Measurements from ENCODE around the gene DCUN1D2. TPM values are rescaled to one million over a fixed set of nuclear protein-coding genes. Genes with fewer than 3 reads are reported as not detected.
A peak's percentile ranks its signal among the peaks of the same experiment; 100 is the strongest.

The DCUN1D2 gene
- total and polyA plus RNA-seq, 4 donors: 7.4 to 28.2 (median 16.6) TPM

GRCh38 chr13:113498905-113499304 lies 8.4 kb upstream of the DCUN1D2 start:
- Histone ChIP-seq H3K27ac (ENCODE audit: low read depth in 1 of 2, low read length in 2 of 2) (no peak overlapping the region), H3K36me3 (ENCODE audit: control insufficient read depth in 1 of 2, insufficient read depth in 2 of 2, low read length in 1 of 2) (peaks cover 3 to 6% of the 10 kb centered on the region in 2 donors), H3K9me3 (ENCODE audit: control insufficient read depth, low read length) (no peaks in the 10 kb centered on the region), H3K4me3 (ENCODE audit: low read length in 2 of 2) (no peak overlapping the region), H3K27me3 (ENCODE audit: control insufficient read depth in 1 of 2, insufficient read depth in 2 of 2, low read length in 1 of 2) (no peaks in the 10 kb centered on the region), H3K4me1 (ENCODE audit: control insufficient read depth in 1 of 2, insufficient read depth in 2 of 2, low read length in 2 of 2) (no peaks in the 10 kb centered on the region)
- intact Hi-C loops (cut with DNase I): no loop called here
- no peak for ATAC-seq (ENCODE audit: low FRiP score)
- 91 to 96% methylated on average over 6 of the region's 6 CpGs for WGBS, 2 donors
- DNase-seq: no peak

GRCh38 chr13:113497217-113497616 lies 6.7 kb upstream of the DCUN1D2 start:
- 77 to 84% methylated on average over 1 of the region's 1 CpG for WGBS, 2 donors
- peaks cover 3 to 6% of the 10 kb centered on the region in 2 donors for H3K36me3 ChIP-seq (ENCODE audit: control insufficient read depth in 1 of 2, insufficient read depth in 2 of 2, low read length in 1 of 2)
- DNase-seq (no peak), ATAC-seq (ENCODE audit: low FRiP score) (no peak)
- H3K27ac ChIP-seq (ENCODE audit: low read depth in 1 of 2, low read length in 2 of 2): no peak overlapping the region
- no peaks in the 10 kb centered on the region for H3K4me1 ChIP-seq (ENCODE audit: control insufficient read depth in 1 of 2, insufficient read depth in 2 of 2, low read length in 2 of 2)
- no peaks in the 10 kb centered on the region for H3K9me3 ChIP-seq (ENCODE audit: control insufficient read depth, low read length)
- intact Hi-C loops (cut with DNase I): no loop called here
- no peak overlapping the region for H3K4me3 ChIP-seq (ENCODE audit: low read length in 2 of 2)
- H3K27me3 ChIP-seq (ENCODE audit: control insufficient read depth in 1 of 2, insufficient read depth in 2 of 2, low read length in 1 of 2): no peaks in the 10 kb centered on the region

GRCh38 chr13:113495494-113496210 lies 5.1 kb upstream of the DCUN1D2 start:
- ATAC-seq (ENCODE audit: low FRiP score) (no peak), DNase-seq (no peak)
- no peaks in the 10 kb centered on the region for H3K9me3 ChIP-seq (ENCODE audit: control insufficient read depth, low read length)
- H3K4me3 ChIP-seq (ENCODE audit: low read length in 2 of 2): no peak overlapping the region
- peak overlapping the region in 1 of 2 donors; percentile 32 for H3K27ac ChIP-seq (ENCODE audit: low read depth in 1 of 2, low read length in 2 of 2)
- no peaks in the 10 kb centered on the region for H3K27me3 ChIP-seq (ENCODE audit: control insufficient read depth in 1 of 2, insufficient read depth in 2 of 2, low read length in 1 of 2)
- H3K36me3 ChIP-seq (ENCODE audit: control insufficient read depth in 1 of 2, insufficient read depth in 2 of 2, low read length in 1 of 2): peaks cover 3 to 6% of the 10 kb centered on the region in 2 donors
- 10 to 18% methylated on average over 26 of the region's 26 CpGs for WGBS, 2 donors
- intact Hi-C loops (cut with DNase I): no loop called here
- H3K4me1 ChIP-seq (ENCODE audit: control insufficient read depth in 1 of 2, insufficient read depth in 2 of 2, low read length in 2 of 2): no peaks in the 10 kb centered on the region

- intact Hi-C loops (cut with DNase I): loop anchor here in 1 of 2 donors (5.0 kb wide), 1 partner anchor 81 kb away; no protein-coding TSS in a partner anchor
- no peak for DNase-seq
- no peaks in the 10 kb centered on the region for H3K9me3 ChIP-seq (ENCODE audit: control insufficient read depth, low read length)
- H3K4me3 ChIP-seq (ENCODE audit: low read length in 2 of 2): peak overlapping the region in 1 of 2 donors; percentile 24
- no peak for ATAC-seq (ENCODE audit: low FRiP score)
- WGBS, 2 donors: 13 to 15% methylated on average over 5 of the region's 5 CpGs
- H3K4me1 ChIP-seq (ENCODE audit: control insufficient read depth in 1 of 2, insufficient read depth in 2 of 2, low read length in 2 of 2): no peaks in the 10 kb centered on the region
- H3K36me3 ChIP-seq (ENCODE audit: control insufficient read depth in 1 of 2, insufficient read depth in 2 of 2, low read length in 1 of 2): peaks cover 0 to 6% of the 10 kb centered on the region in 2 donors
- H3K27ac ChIP-seq (ENCODE audit: low read depth in 1 of 2, low read length in 2 of 2): peak overlapping the region; percentile 26 to 37
- no peaks in the 10 kb centered on the region for H3K27me3 ChIP-seq (ENCODE audit: control insufficient read depth in 1 of 2, insufficient read depth in 2 of 2, low read length in 1 of 2)
These were observed 2.9 kb upstream of the DCUN1D2 start for GRCh38 chr13:113493315-113493951.

- Histone ChIP-seq H3K36me3 (ENCODE audit: control insufficient read depth in 1 of 2, insufficient read depth in 2 of 2, low read length in 1 of 2) (peaks cover 0 to 2% of the 10 kb centered on the region in 2 donors), H3K4me1 (ENCODE audit: control insufficient read depth in 1 of 2, insufficient read depth in 2 of 2, low read length in 2 of 2) (no peaks in the 10 kb centered on the region), H3K27ac (ENCODE audit: low read depth in 1 of 2, low read length in 2 of 2) (no peak overlapping the region), H3K4me3 (ENCODE audit: low read length in 2 of 2) (peak overlapping the region; percentile 79 to 96), H3K27me3 (ENCODE audit: control insufficient read depth in 1 of 2, insufficient read depth in 2 of 2, low read length in 1 of 2) (no peaks in the 10 kb centered on the region), H3K9me3 (ENCODE audit: control insufficient read depth, low read length) (no peaks in the 10 kb centered on the region)
- no peak for ATAC-seq (ENCODE audit: low FRiP score)
- DNase-seq: no peak
- intact Hi-C loops (cut with DNase I): loop anchor here in 1 of 2 donors (5.0 kb wide), 1 partner anchor 80 kb away; no protein-coding TSS in a partner anchor
- 46 to 49% methylated on average over 9 of the region's 9 CpGs for whole genome bisulfite sequencing, 2 donors
These were observed 1.5 kb upstream of the DCUN1D2 start for GRCh38 chr13:113491982-113492381.

GRCh38 chr13:113491418-113491883 lies 940 bp upstream of the DCUN1D2 start:
- peak overlapping the region; percentile 79 to 96 for H3K4me3 ChIP-seq (ENCODE audit: low read length in 2 of 2)
- intact Hi-C loops (cut with DNase I): loop anchor here in 1 of 2 donors (5.0 kb wide), 1 partner anchor 79 kb away; no protein-coding TSS in a partner anchor
- DNase-seq (peak in 1 of 2 donors; percentile 69), ATAC-seq (ENCODE audit: low FRiP score) (peak; percentile 40)
- peak overlapping the region; percentile 44 to 85 for H3K27ac ChIP-seq (ENCODE audit: low read depth in 1 of 2, low read length in 2 of 2)
- H3K36me3 ChIP-seq (ENCODE audit: control insufficient read depth in 1 of 2, insufficient read depth in 2 of 2, low read length in 1 of 2): no peaks in the 10 kb centered on the region
- no peaks in the 10 kb centered on the region for H3K4me1 ChIP-seq (ENCODE audit: control insufficient read depth in 1 of 2, insufficient read depth in 2 of 2, low read length in 2 of 2)
- no peaks in the 10 kb centered on the region for H3K27me3 ChIP-seq (ENCODE audit: control insufficient read depth in 1 of 2, insufficient read depth in 2 of 2, low read length in 1 of 2)
- 1 to 2% methylated on average over 22 of the region's 22 CpGs for WGBS, 2 donors
- H3K9me3 ChIP-seq (ENCODE audit: control insufficient read depth, low read length): no peaks in the 10 kb centered on the region

- 2% methylated on average over 52 to 54 of the region's 54 CpGs for WGBS, 2 donors
- DNase-seq: no peak
These were observed 689 bp downstream of the DCUN1D2 start for GRCh38 chr13:113489549-113490495.

GRCh38 chr13:113489171-113489548 lies 1.4 kb downstream of the DCUN1D2 start:
- intact Hi-C loops (cut with DNase I): no loop called here
- H3K27ac ChIP-seq (ENCODE audit: low read depth in 1 of 2, low read length in 2 of 2): no peak overlapping the region
- no peaks in the 10 kb centered on the region for H3K27me3 ChIP-seq (ENCODE audit: control insufficient read depth in 1 of 2, insufficient read depth in 2 of 2, low read length in 1 of 2)
- H3K4me3 ChIP-seq (ENCODE audit: low read length in 2 of 2): no peak overlapping the region
- no peak for DNase-seq
- no peaks in the 10 kb centered on the region for H3K36me3 ChIP-seq (ENCODE audit: control insufficient read depth in 1 of 2, insufficient read depth in 2 of 2, low read length in 1 of 2)
- no peak for ATAC-seq (ENCODE audit: low FRiP score)
- no peaks in the 10 kb centered on the region for H3K9me3 ChIP-seq (ENCODE audit: control insufficient read depth, low read length)
- no peaks in the 10 kb centered on the region for H3K4me1 ChIP-seq (ENCODE audit: control insufficient read depth in 1 of 2, insufficient read depth in 2 of 2, low read length in 2 of 2)
- 53% methylated on average over 8 of the region's 8 CpGs for WGBS, 2 donors

More at GRCh38 chr13:113489549-113490495, 689 bp downstream of the DCUN1D2 start:
- intact Hi-C loops (cut with DNase I): loop anchor here in 1 of 2 donors (5.0 kb wide), 1 partner anchor 78 kb away; no protein-coding TSS in a partner anchor
- peak overlapping the region in 1 of 2 donors; percentile 28 for H3K27ac ChIP-seq (ENCODE audit: low read depth in 1 of 2, low read length in 2 of 2)
- peak overlapping the region; percentile 44 to 89 for H3K4me3 ChIP-seq (ENCODE audit: low read length in 2 of 2)
- H3K4me1 ChIP-seq (ENCODE audit: control insufficient read depth in 1 of 2, insufficient read depth in 2 of 2, low read length in 2 of 2): no peaks in the 10 kb centered on the region
- H3K27me3 ChIP-seq (ENCODE audit: control insufficient read depth in 1 of 2, insufficient read depth in 2 of 2, low read length in 1 of 2): no peaks in the 10 kb centered on the region
- no peaks in the 10 kb centered on the region for H3K9me3 ChIP-seq (ENCODE audit: control insufficient read depth, low read length)
- H3K36me3 ChIP-seq (ENCODE audit: control insufficient read depth in 1 of 2, insufficient read depth in 2 of 2, low read length in 1 of 2): no peaks in the 10 kb centered on the region
- peak; percentile 12 for ATAC-seq (ENCODE audit: low FRiP score)
